Mucosa of gallbladder (tissue), 1 donor: ENCODE results near the gene PRKCH. TPM values are rescaled to one million over a fixed set of nuclear protein-coding genes. Genes with fewer than 3 reads are reported as not detected.
"Not testable (repeated sequence)": the region's sequence is repeated elsewhere in the genome, so short reads cannot be mapped to it uniquely, and the experiment has no call there.

Experiments used
- DNase-seq: peaks from one replicate; pipeline ENCODE4 v3.0.0-alpha.2; 2020; ENCODE audit warnings: low spot score
- total RNA-seq: library from RNA; stranded (reverse); gene quantifications from one replicate; pipeline ENCODE4 v1.2.1, GENCODE V29; 2021
- donor health status: DM: no; HTN: no; CAD: no.

The PRKCH gene
- total RNA-seq, 1 donor from 2014 or later: 28.5 TPM

- no peak for DNase-seq
Measured at GRCh38 chr14:61392297-61392696, 70.9 kb downstream of the PRKCH start.

GRCh38 chr14:61394542-61394941, 73.2 kb downstream of the PRKCH start:
- no peak for DNase-seq

- no peak for DNase-seq
Measured at GRCh38 chr14:61395115-61395725, 73.8 kb downstream of the PRKCH start.

- DNase-seq: no peak
Measured at GRCh38 chr14:61396279-61396678, 74.9 kb downstream of the PRKCH start.

- no peak for DNase-seq
Measured at GRCh38 chr14:61396694-61397093, 75.3 kb downstream of the PRKCH start.

- DNase-seq: no peak
Measured at GRCh38 chr14:61397615-61398014, 76.2 kb downstream of the PRKCH start.

GRCh38 chr14:61398221-61398620, 76.8 kb downstream of the PRKCH start:
- no peak for DNase-seq

- no peak for DNase-seq
Measured at GRCh38 chr14:61399365-61399764, 78.0 kb downstream of the PRKCH start.

GRCh38 chr14:61401461-61401860, 80.1 kb downstream of the PRKCH start:
- DNase-seq: no peak

- DNase-seq: no peak
Measured at GRCh38 chr14:61403411-61403810, 82.0 kb downstream of the PRKCH start.

GRCh38 chr14:61404637-61405036, 83.3 kb downstream of the PRKCH start:
- no peak for DNase-seq

- DNase-seq: no peak
Measured at GRCh38 chr14:61406198-61406597, 84.8 kb downstream of the PRKCH start.

GRCh38 chr14:61406675-61407074, 85.3 kb downstream of the PRKCH start:
- DNase-seq: no peak

- DNase-seq: no peak
Measured at GRCh38 chr14:61408498-61408897, 87.1 kb downstream of the PRKCH start.

- DNase-seq: no peak
Measured at GRCh38 chr14:61409782-61410181, 88.4 kb downstream of the PRKCH start.

- not testable (repeated sequence) for DNase-seq
Measured at GRCh38 chr14:61415934-61416333, 94.6 kb downstream of the PRKCH start.

- no peak for DNase-seq
Measured at GRCh38 chr14:61416591-61416990, 95.2 kb downstream of the PRKCH start.

GRCh38 chr14:61417141-61417540, 95.8 kb downstream of the PRKCH start:
- DNase-seq: no peak

GRCh38 chr14:61417883-61418455, 96.6 kb downstream of the PRKCH start:
- no peak for DNase-seq

- no peak for DNase-seq
Measured at GRCh38 chr14:61418746-61419145, 97.4 kb downstream of the PRKCH start.

- no peak for DNase-seq
Measured at GRCh38 chr14:61419201-61419600, 97.8 kb downstream of the PRKCH start.

GRCh38 chr14:61420326-61420725, 98.9 kb downstream of the PRKCH start:
- DNase-seq: no peak

- DNase-seq: no peak
Measured at GRCh38 chr14:61421212-61421923, 100.0 kb downstream of the PRKCH start.
